A673 (cell line): ENCODE measurements around the gene SIGLEC10. TPM values are rescaled to one million over a fixed set of nuclear protein-coding genes. Genes with fewer than 3 reads are reported as not detected.
"Not testable (repeated sequence)": the region's sequence is repeated elsewhere in the genome, so short reads cannot be mapped to it uniquely, and the experiment has no call there.

ENCODE experiments used
- BruUV-seq: library from RNA; stranded (reverse); fragments of 400-500 nt; replicated peaks from 2 replicates; lab custom pipeline; 2021; lab: Mats Ljungman, UMichigan
- CTCF ChIA-PET: fragments of 300-600 bp; sonication (Branson Sonifier 250); formaldehyde crosslinking; loops from one replicate; lab custom pipeline; 2022; ENCODE audit warnings: antibody characterized with exemption; lab: Charles Lee
- POLR2A ChIA-PET: fragments of 300-600 bp; sonication (Branson Sonifier 250); formaldehyde crosslinking; loops from one replicate; lab custom pipeline; 2022; ENCODE audit warnings: antibody characterized with exemption; ENCODE audit not compliant: low non-redundant PET; lab: Charles Lee
- DNase-seq: peaks from one replicate; pipeline ENCODE4 v3.0.0-alpha.2; 2015; ENCODE audit warnings: low spot score
- H3K27ac ChIP-seq: fragments of 200-600 bp; sonication (generic); 2 replicates; pipeline ENCODE4 v1.5.1; 2016; ENCODE audit warnings: mixed run types, low read depth, mild to moderate bottlenecking, mixed read lengths, antibody characterized with exemption, low read length; ENCODE audit not compliant: poor library complexity, severe bottlenecking
- H3K27me3 ChIP-seq: fragments of 200-600 bp; sonication (generic); replicated peaks from 2 replicates; pipeline ENCODE4 v1.6.1; 2017; ENCODE audit warnings: mixed run types, low read depth, mild to moderate bottlenecking, mixed read lengths, antibody characterized with exemption, low read length; ENCODE audit not compliant: insufficient read depth, poor library complexity
- H3K36me3 ChIP-seq: fragments of 200-600 bp; sonication (generic); 2 replicates; pipeline ENCODE4 v1.6.1; 2016; ENCODE audit warnings: mixed run types, mild to moderate bottlenecking, mixed read lengths, antibody characterized with exemption, low read length; ENCODE audit not compliant: insufficient read depth, poor library complexity, severe bottlenecking
- H3K4me1 ChIP-seq: fragments of 200-600 bp; sonication (generic); 2 replicates; pipeline ENCODE4 v1.6.1; 2017; ENCODE audit warnings: mixed run types, mild to moderate bottlenecking, mixed read lengths, antibody characterized with exemption, low read length; ENCODE audit not compliant: insufficient read depth, poor library complexity, severe bottlenecking
- H3K4me3 ChIP-seq: fragments of 200-600 bp; sonication (generic); 2 replicates; pipeline ENCODE4 v1.5.1; 2016; ENCODE audit warnings: low read depth, mixed run types, mild to moderate bottlenecking, mixed read lengths, low read length; ENCODE audit not compliant: poor library complexity, severe bottlenecking
- H3K9me3 ChIP-seq: fragments of 200-600 bp; sonication (generic); 2 replicates; pipeline ENCODE4 v1.6.1; 2016; ENCODE audit warnings: mixed run types, low read depth, mild to moderate bottlenecking, mixed read lengths, antibody characterized with exemption, low read length; ENCODE audit not compliant: poor library complexity, severe bottlenecking
- CTCF ChIP-seq: fragments of 300-800, 200-600 bp; sonication (generic); conservative IDR thresholded peaks from 2 replicates; pipeline ENCODE4 v1.5.1; 2017; ENCODE audit warnings: low read depth, mild to moderate bottlenecking, antibody characterized with exemption, low read length, moderate library complexity, mixed read lengths
- EZH2 ChIP-seq: fragments of 200-600 bp; sonication (generic); IDR thresholded peaks from 2 replicates; pipeline ENCODE4 v1.6.1; 2017; ENCODE audit warnings: borderline replicate concordance, low read depth, mild to moderate bottlenecking, mixed read lengths, antibody characterized with exemption, low read length; ENCODE audit not compliant: poor library complexity, severe bottlenecking
- intact Hi-C: fragments of 100-400 bp; cut with micrococcal nuclease; formaldehyde crosslinking; loops from one replicate; pipeline ENCODE4 v1.10.0; 2022; ENCODE audit not compliant: unreplicated experiment
- total RNA-seq: library from RNA; stranded (reverse); gene quantifications from 2 replicates; pipeline ENCODE4 v1.2.3, GENCODE V29; 2021

Gene SIGLEC10
- total RNA-seq, 1 experiment from 2014 or later = not detected

GRCh38 chr19:51418707-51419106, 1.3 kb upstream of the SIGLEC10 start:
- no peak for DNase-seq
- no peak overlapping the region for H3K4me3 ChIP-seq
- POLR2A ChIA-PET = no interaction called here
- H3K4me1 ChIP-seq = no peaks in the 10 kb centered on the region
- no peaks in the 10 kb centered on the region for H3K9me3 ChIP-seq
- no peak for TF ChIP-seq CTCF
- TF ChIP-seq EZH2 = no peak
- H3K27ac ChIP-seq = no peak overlapping the region
- H3K27me3 ChIP-seq = peaks cover 13% of the 10 kb centered on the region
- CTCF ChIA-PET = interaction anchor here (1.1 kb wide), 1 partner anchor 242 kb away, joined by 3 read pairs; no protein-coding TSS in a partner anchor
- intact Hi-C loops = no loop called here
- no peaks in the 10 kb centered on the region for H3K36me3 ChIP-seq
- no TSS peak for BruUV-seq

GRCh38 chr19:51417810-51418157, 342 bp upstream of the SIGLEC10 start:
- no peaks in the 10 kb centered on the region for H3K36me3 ChIP-seq
- no peak for TF ChIP-seq CTCF
- TF ChIP-seq EZH2 = no peak
- no peak for DNase-seq
- intact Hi-C loops = no loop called here
- H3K27me3 ChIP-seq = peaks cover 13% of the 10 kb centered on the region
- no peak overlapping the region for H3K27ac ChIP-seq
- no peaks in the 10 kb centered on the region for H3K9me3 ChIP-seq
- ChIA-PET CTCF (no interaction called here), POLR2A (no interaction called here)
- no peak overlapping the region for H3K4me3 ChIP-seq
- H3K4me1 ChIP-seq = no peaks in the 10 kb centered on the region
- BruUV-seq = no TSS peak

- H3K4me1 ChIP-seq, H3K9me3 ChIP-seq, POLR2A ChIA-PET, H3K36me3 ChIP-seq, intact Hi-C loops, DNase-seq, H3K27ac ChIP-seq, H3K4me3 ChIP-seq, BruUV-seq, CTCF ChIA-PET: not testable (repeated sequence)
- H3K27me3 ChIP-seq = peaks cover 13% of the 10 kb centered on the region
Measured at GRCh38 chr19:51416422-51416821, 1.0 kb downstream of the SIGLEC10 start.

- Histone ChIP-seq H3K4me3 (no peak overlapping the region), H3K36me3 (no peaks in the 10 kb centered on the region), H3K27me3 (peaks cover 10% of the 10 kb centered on the region), H3K4me1 (no peaks in the 10 kb centered on the region), H3K9me3 (no peaks in the 10 kb centered on the region), H3K27ac (no peak overlapping the region)
- ChIA-PET CTCF (no interaction called here), POLR2A (no interaction called here)
- no peak for DNase-seq
- TF ChIP-seq CTCF (no peak), EZH2 (no peak)
- no TSS peak for BruUV-seq
- intact Hi-C loops = no loop called here
Measured at GRCh38 chr19:51415187-51415586, 2.3 kb downstream of the SIGLEC10 start.
